ENCODE results near the gene BORCS6. TPM values are rescaled to one million over a fixed set of nuclear protein-coding genes. Genes with fewer than 3 reads are reported as not detected.

BORCS6 gene
- total and polyA plus RNA-seq, 2 of the 13 experiments (the other 11 are each of a cell fraction or from before 2014, with no cell fraction given) = 2.0 to 5.1 TPM

DNA sequence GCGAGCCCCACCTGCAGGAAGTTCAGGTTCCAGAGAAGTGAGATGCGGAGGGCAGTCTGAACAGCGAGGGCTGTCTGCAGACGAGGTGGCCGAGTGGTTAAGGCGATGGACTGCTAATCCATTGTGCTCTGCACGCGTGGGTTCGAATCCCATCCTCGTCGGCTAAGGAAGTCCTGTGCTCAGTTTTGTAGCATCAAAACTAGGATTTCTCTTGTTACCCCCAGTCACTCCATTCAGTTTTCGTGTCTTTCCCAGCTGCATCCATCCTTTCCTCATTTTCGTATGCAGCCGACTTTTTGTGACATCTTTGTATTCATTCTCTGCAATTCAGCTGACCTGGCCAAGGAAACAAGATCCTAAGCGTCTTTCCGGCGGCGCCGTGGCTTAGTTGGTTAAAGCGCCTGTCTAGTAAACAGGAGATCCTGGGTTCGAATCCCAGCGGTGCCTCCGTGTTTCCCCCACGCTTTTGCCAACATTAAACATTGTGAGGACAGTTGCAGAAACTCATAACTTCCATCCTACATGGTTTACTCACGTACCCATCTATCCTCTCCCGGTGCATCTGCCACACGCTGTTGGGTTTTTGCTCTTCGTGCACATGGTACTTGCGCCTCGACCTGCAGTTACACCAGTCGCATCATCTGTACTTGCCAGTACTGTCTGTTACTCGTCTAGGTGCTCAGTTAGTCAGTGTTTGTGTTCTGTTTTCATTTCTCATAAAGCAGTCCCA lies 3.0 kb downstream of the BORCS6 start (continued):
- peak; percentile 28; the same call in 1 of the 2 replicates for TF ChIP-seq SOX5 (CRISPR knock-in tag; IDR thresholded peaks at IDR 0.05; ENCODE audit: borderline replicate concordance)
- peak; percentile 73; the same call in 1 of the 2 replicates for TF ChIP-seq SATB2 (CRISPR knock-in tag; IDR thresholded peaks at IDR 0.05)
- TF ChIP-seq TOPORS (CRISPR knock-in tag; IDR thresholded peaks at IDR 0.05) = peak; percentile 50; the same call in 1 of the 2 replicates
- TF ChIP-seq JUND (CRISPR knock-in tag; IDR thresholded peaks at IDR 0.05) = peak; percentile 64; the same call in 1 of the 2 replicates
- peak; percentile 85 for TF ChIP-seq ZNF691 (CRISPR knock-in tag; IDR thresholded peaks at IDR 0.05; ENCODE audit: borderline replicate concordance, low read depth)
- peak; percentile 29; the same call in 1 of the 2 replicates for TF ChIP-seq KAT8 (CRISPR knock-in tag; IDR thresholded peaks at IDR 0.05)
- peak; percentile 46; the same call in 1 of the 2 replicates for TF ChIP-seq CREB1 (IDR thresholded peaks at IDR 0.05)
- peak; percentile 57; the same call in 1 of the 2 replicates for TF ChIP-seq CREB1 (CRISPR knock-in tag; IDR thresholded peaks at IDR 0.05)
- TF ChIP-seq, protein P1, sequence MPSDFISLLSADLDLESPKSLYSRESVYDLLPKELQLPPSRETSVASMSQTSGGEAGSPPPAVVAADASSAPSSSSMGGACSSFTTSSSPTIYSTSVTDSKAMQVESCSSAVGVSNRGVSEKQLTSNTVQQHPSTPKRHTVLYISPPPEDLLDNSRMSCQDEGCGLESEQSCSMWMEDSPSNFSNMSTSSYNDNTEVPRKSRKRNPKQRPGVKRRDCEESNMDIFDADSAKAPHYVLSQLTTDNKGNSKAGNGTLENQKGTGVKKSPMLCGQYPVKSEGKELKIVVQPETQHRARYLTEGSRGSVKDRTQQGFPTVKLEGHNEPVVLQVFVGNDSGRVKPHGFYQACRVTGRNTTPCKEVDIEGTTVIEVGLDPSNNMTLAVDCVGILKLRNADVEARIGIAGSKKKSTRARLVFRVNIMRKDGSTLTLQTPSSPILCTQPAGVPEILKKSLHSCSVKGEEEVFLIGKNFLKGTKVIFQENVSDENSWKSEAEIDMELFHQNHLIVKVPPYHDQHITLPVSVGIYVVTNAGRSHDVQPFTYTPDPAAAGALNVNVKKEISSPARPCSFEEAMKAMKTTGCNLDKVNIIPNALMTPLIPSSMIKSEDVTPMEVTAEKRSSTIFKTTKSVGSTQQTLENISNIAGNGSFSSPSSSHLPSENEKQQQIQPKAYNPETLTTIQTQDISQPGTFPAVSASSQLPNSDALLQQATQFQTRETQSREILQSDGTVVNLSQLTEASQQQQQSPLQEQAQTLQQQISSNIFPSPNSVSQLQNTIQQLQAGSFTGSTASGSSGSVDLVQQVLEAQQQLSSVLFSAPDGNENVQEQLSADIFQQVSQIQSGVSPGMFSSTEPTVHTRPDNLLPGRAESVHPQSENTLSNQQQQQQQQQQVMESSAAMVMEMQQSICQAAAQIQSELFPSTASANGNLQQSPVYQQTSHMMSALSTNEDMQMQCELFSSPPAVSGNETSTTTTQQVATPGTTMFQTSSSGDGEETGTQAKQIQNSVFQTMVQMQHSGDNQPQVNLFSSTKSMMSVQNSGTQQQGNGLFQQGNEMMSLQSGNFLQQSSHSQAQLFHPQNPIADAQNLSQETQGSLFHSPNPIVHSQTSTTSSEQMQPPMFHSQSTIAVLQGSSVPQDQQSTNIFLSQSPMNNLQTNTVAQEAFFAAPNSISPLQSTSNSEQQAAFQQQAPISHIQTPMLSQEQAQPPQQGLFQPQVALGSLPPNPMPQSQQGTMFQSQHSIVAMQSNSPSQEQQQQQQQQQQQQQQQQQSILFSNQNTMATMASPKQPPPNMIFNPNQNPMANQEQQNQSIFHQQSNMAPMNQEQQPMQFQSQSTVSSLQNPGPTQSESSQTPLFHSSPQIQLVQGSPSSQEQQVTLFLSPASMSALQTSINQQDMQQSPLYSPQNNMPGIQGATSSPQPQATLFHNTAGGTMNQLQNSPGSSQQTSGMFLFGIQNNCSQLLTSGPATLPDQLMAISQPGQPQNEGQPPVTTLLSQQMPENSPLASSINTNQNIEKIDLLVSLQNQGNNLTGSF (CRISPR knock-in tag; IDR thresholded peaks at IDR 0.05) = 0 out of 2 replicates have a peak, but pooled peaks have one; percentile 76
- TF ChIP-seq, protein P2, sequence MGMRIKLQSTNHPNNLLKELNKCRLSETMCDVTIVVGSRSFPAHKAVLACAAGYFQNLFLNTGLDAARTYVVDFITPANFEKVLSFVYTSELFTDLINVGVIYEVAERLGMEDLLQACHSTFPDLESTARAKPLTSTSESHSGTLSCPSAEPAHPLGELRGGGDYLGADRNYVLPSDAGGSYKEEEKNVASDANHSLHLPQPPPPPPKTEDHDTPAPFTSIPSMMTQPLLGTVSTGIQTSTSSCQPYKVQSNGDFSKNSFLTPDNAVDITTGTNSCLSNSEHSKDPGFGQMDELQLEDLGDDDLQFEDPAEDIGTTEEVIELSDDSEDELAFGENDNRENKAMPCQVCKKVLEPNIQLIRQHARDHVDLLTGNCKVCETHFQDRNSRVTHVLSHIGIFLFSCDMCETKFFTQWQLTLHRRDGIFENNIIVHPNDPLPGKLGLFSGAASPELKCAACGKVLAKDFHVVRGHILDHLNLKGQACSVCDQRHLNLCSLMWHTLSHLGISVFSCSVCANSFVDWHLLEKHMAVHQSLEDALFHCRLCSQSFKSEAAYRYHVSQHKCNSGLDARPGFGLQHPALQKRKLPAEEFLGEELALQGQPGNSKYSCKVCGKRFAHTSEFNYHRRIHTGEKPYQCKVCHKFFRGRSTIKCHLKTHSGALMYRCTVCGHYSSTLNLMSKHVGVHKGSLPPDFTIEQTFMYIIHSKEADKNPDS (CRISPR knock-in tag; IDR thresholded peaks at IDR 0.05) = 0 out of 2 replicates have a peak, but pooled peaks have one; percentile 37
- no peak for TF ChIP-seq NR2F2 (IDR thresholded peaks at IDR 0.05; ENCODE audit: borderline replicate concordance, low read depth)
- TF ChIP-seq ZSCAN21 (CRISPR knock-in tag; IDR thresholded peaks at IDR 0.05; ENCODE audit: borderline replicate concordance) = peak; percentile 45; the same call in 1 of the 2 replicates
- TF ChIP-seq MTF1 (CRISPR knock-in tag; IDR thresholded peaks at IDR 0.05) = 0 out of 2 replicates have a peak, but pooled peaks have one; percentile 68
- TF ChIP-seq ZNF546 (CRISPR knock-in tag; conservative IDR thresholded peaks at IDR 0.05) = peak; percentile 80
- no peak for TF ChIP-seq GATAD1 (CRISPR knock-in tag; IDR thresholded peaks at IDR 0.05)
- 0 out of 2 replicates have a peak, but pooled peaks have one; percentile 20 for TF ChIP-seq RARG (CRISPR knock-in tag; IDR thresholded peaks at IDR 0.05; ENCODE audit: low read depth)
- TF ChIP-seq ZNF776 (CRISPR knock-in tag; IDR thresholded peaks at IDR 0.05) = peak; percentile 79
- TF ChIP-seq FOXP4 (CRISPR knock-in tag; IDR thresholded peaks at IDR 0.05) = peak; percentile 43; the same call in 1 of the 2 replicates
- TF ChIP-seq MYC (CRISPR knock-in tag; IDR thresholded peaks at IDR 0.05; ENCODE audit: borderline replicate concordance) = peak; percentile 52; the same call in 1 of the 2 replicates

Measured in HepG2 (cell line).